PC-9 (cell line): ENCODE data around the gene ABLIM1.

ENCODE experiments used
- EZH2 ChIP-seq: fragments of 200-600 bp; sonication (generic); IDR thresholded peaks from 2 replicates; pipeline ENCODE4 v1.8.0; 2017; ENCODE audit warnings: antibody characterized with exemption, low read depth
- TF ChIP-seq, protein P1 (sequence below): fragments of 200-600 bp; sonication (generic); conservative IDR thresholded peaks from 2 replicates; pipeline ENCODE4 v1.6.1; 2017; ENCODE audit warnings: mixed run types, antibody characterized with exemption, mild to moderate bottlenecking, moderate library complexity

DNA sequence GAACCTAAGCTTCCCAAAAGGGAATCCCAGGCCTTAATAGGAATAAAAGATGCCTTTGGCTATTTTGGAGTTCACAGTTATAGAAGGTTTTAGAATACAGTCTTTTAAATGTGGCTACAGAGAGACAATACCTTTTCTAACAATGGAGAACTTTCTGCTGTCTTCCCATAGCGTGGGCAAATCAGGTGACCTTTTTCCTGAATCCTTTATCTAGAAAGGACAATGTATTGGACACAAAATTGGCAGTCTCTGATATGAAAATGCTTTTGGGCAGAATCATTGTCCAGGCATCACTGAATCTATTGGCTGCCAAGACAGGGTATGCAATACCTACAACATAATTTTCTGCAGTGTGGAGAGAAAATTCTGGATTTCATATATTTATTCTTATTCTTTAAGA lies 7.8 kb upstream of the ABLIM1 start:
- TF ChIP-seq, protein P1, sequence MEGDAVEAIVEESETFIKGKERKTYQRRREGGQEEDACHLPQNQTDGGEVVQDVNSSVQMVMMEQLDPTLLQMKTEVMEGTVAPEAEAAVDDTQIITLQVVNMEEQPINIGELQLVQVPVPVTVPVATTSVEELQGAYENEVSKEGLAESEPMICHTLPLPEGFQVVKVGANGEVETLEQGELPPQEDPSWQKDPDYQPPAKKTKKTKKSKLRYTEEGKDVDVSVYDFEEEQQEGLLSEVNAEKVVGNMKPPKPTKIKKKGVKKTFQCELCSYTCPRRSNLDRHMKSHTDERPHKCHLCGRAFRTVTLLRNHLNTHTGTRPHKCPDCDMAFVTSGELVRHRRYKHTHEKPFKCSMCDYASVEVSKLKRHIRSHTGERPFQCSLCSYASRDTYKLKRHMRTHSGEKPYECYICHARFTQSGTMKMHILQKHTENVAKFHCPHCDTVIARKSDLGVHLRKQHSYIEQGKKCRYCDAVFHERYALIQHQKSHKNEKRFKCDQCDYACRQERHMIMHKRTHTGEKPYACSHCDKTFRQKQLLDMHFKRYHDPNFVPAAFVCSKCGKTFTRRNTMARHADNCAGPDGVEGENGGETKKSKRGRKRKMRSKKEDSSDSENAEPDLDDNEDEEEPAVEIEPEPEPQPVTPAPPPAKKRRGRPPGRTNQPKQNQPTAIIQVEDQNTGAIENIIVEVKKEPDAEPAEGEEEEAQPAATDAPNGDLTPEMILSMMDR: no peak
- no peak for TF ChIP-seq EZH2
